ENCODE data around the gene NAALADL2. TPM values are rescaled to one million over a fixed set of nuclear protein-coding genes. Genes with fewer than 3 reads are reported as not detected.

NAALADL2 gene
- total and polyA plus RNA-seq, 9 of the 15 experiments (the other 6 are each of a cell fraction or from before 2014, with no cell fraction given): 0.29 to 1.1 (median 0.79) TPM; not detected in 1

GRCh38 chr3:174821477-174821876 lies 37.7 kb upstream of the NAALADL2 start (continued):
- TF ChIP-seq REST (IDR thresholded peaks at IDR 0.05; ENCODE audit: borderline replicate concordance) (no peak), REST (CRISPR knock-in tag; IDR thresholded peaks at IDR 0.05; ENCODE audit: low read depth) (no peak), BMI1 (IDR thresholded peaks at IDR 0.05; ENCODE audit: low read length) (no peak), ZBTB9 (CRISPR knock-in tag; IDR thresholded peaks at IDR 0.05) (no peak), ZNF24 (IDR thresholded peaks at IDR 0.05) (no peak), ZC3H8 (IDR thresholded peaks at IDR 0.05) (no peak), NFATC3 (IDR thresholded peaks at IDR 0.05) (no peak)
